ENCODE results near the gene FANCL. TPM values are rescaled to one million over a fixed set of nuclear protein-coding genes. Genes with fewer than 3 reads are reported as not detected.
"Not testable (repeated sequence)": the region's sequence is repeated elsewhere in the genome, so short reads cannot be mapped to it uniquely, and the experiment has no call there.

The FANCL gene
- total RNA-seq, 1 experiment from 2014 or later, result 95.8 TPM

DNA sequence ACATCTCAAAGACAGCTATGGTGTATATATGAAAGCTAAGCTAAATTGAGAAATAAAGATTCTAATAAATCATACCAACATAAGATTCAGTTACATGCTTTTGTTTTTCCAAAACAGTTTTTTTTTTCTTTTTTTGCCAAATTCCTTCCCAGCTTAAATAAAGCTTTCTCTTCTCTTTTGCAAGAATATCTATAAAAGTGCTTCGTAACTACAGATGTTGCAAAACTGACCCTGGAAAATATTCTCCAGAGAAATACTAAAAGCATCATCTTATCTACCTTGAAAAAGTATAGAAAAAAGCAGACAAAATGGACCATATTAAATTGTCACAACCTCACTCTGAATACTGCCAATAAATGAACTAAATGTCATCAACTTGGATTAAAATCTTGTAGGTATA is 38.7 kb downstream of the FANCL start:
- H3K27ac ChIP-seq (ENCODE audit: low read length), result no peak overlapping the region
- no peak overlapping the region for H2AFZ ChIP-seq (ENCODE audit: low read length)
- H3K27me3 ChIP-seq (ENCODE audit: low read length), result no peaks in the 10 kb centered on the region
- no peaks in the 10 kb centered on the region for H3K9me2 ChIP-seq (replicated peaks; ENCODE audit: insufficient read depth, low read length)
- no peaks in the 10 kb centered on the region for H4K20me1 ChIP-seq (ENCODE audit: insufficient read depth, low read depth, low read length)
- H3K4me1 ChIP-seq (ENCODE audit: low read length), result peaks cover 7% of the 10 kb centered on the region
- no peak for DNase-seq
- H3K36me3 ChIP-seq (ENCODE audit: insufficient read depth, low read length), result peaks cover 36% of the 10 kb centered on the region; the same call in 1 of the 2 replicates
- no peak overlapping the region for H3K4me2 ChIP-seq (ENCODE audit: low read depth, low read length, poor library complexity, severe bottlenecking)
- no peak overlapping the region for H3K9ac ChIP-seq (ENCODE audit: low read length)
- H3K79me2 ChIP-seq (ENCODE audit: low read length), result peaks cover 62% of the 10 kb centered on the region
- H3K9me3 ChIP-seq (ENCODE audit: low read length), result no peaks in the 10 kb centered on the region
- no peak overlapping the region for H3K4me3 ChIP-seq (ENCODE audit: low read length)

DNA sequence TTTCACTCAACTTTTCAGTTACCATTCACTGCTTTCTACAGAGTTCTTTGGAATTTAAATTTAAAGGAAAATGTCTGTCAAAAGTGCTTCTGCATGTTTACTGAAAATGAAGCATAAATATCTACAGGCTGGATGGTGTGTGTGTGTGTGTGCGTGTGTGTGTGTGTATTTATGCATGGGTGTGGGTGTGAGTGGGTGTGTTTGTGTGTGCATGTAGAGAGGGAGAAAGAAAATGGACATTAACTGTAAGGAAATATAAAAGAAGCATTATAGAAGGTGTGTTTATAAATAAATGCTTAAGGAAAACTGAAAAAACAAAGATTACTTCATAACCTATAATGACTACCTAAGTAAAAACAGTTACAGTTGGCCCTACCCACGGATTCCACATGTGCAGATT is 43.2 kb downstream of the FANCL start:
- Histone ChIP-seq H3K4me1 (ENCODE audit: low read length) (peaks cover 7% of the 10 kb centered on the region), H3K4me3 (ENCODE audit: low read length) (no peak overlapping the region), H3K9ac (ENCODE audit: low read length) (no peak overlapping the region), H3K36me3 (ENCODE audit: insufficient read depth, low read length) (peaks cover 27% of the 10 kb centered on the region; the same call in 1 of the 2 replicates), H3K27ac (ENCODE audit: low read length) (no peak overlapping the region), H3K9me2 (replicated peaks; ENCODE audit: insufficient read depth, low read length) (no peaks in the 10 kb centered on the region), H3K79me2 (ENCODE audit: low read length) (peaks cover 42% of the 10 kb centered on the region), H4K20me1 (ENCODE audit: insufficient read depth, low read depth, low read length) (no peaks in the 10 kb centered on the region), H3K9me3 (ENCODE audit: low read length) (no peaks in the 10 kb centered on the region), H3K27me3 (ENCODE audit: low read length) (no peaks in the 10 kb centered on the region), H3K4me2 (ENCODE audit: low read depth, low read length, poor library complexity, severe bottlenecking) (no peak overlapping the region), H2AFZ (ENCODE audit: low read length) (no peak overlapping the region)
- no peak for DNase-seq

DNA sequence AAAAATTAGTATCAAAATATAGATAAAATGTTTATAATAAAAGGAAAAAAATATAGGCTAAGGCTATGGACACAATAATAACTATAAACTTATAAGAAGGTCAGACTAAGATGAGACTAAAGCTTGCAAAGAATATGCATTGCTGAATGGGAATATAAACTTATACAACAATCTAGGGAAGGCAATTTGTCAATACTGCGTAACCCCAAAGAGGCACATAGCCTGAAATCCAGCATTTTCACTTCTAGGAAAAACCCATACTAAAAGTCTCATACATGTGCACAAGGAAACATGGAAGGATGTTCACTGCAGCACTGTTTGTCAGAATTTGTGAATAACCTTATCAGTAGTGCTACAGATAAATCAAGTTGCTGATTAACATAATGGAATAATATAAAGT is 45.5 kb downstream of the FANCL start:
- Histone ChIP-seq H3K79me2 (ENCODE audit: low read length) (peaks cover 39% of the 10 kb centered on the region), H3K4me2 (ENCODE audit: low read depth, low read length, poor library complexity, severe bottlenecking) (no peak overlapping the region), H3K9me2 (replicated peaks; ENCODE audit: insufficient read depth, low read length) (no peaks in the 10 kb centered on the region), H3K4me3 (ENCODE audit: low read length) (no peak overlapping the region), H3K9me3 (ENCODE audit: low read length) (no peaks in the 10 kb centered on the region), H3K9ac (ENCODE audit: low read length) (no peak overlapping the region), H3K36me3 (ENCODE audit: insufficient read depth, low read length) (peaks cover 22% of the 10 kb centered on the region; the same call in 1 of the 2 replicates), H3K27me3 (ENCODE audit: low read length) (no peaks in the 10 kb centered on the region), H3K4me1 (ENCODE audit: low read length) (peaks cover 7% of the 10 kb centered on the region), H2AFZ (ENCODE audit: low read length) (no peak overlapping the region), H3K27ac (ENCODE audit: low read length) (no peak overlapping the region), H4K20me1 (ENCODE audit: insufficient read depth, low read depth, low read length) (no peaks in the 10 kb centered on the region)
- DNase-seq, result no peak

DNA sequence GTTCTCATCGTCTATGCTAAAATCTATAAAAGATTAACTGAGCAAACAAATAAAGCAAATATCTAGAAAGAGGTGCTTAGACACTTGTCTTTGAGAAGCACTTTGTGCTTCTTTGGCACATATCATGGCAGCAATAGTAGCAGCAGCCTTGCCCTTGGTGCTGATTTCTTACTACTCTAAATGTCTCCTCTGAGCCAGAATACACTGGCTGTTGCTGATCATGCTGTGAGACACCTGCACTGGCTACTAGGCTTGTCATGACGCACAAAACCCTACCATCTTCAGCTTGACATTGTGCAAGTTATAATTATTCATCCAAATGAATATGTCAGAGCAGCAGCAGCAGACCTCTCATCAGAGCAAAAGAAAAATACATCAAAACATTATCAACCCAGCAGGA is 46.7 kb downstream of the FANCL start:
- no peak overlapping the region for H3K4me3 ChIP-seq (ENCODE audit: low read length)
- H3K9me3 ChIP-seq (ENCODE audit: low read length), result no peaks in the 10 kb centered on the region
- H3K9ac ChIP-seq (ENCODE audit: low read length), result no peak overlapping the region
- no peak overlapping the region for H3K4me2 ChIP-seq (ENCODE audit: low read depth, low read length, poor library complexity, severe bottlenecking)
- no peaks in the 10 kb centered on the region for H3K27me3 ChIP-seq (ENCODE audit: low read length)
- peaks cover 19% of the 10 kb centered on the region; the same call in 1 of the 2 replicates for H3K36me3 ChIP-seq (ENCODE audit: insufficient read depth, low read length)
- DNase-seq, result no peak
- no peaks in the 10 kb centered on the region for H3K4me1 ChIP-seq (ENCODE audit: low read length)
- H3K9me2 ChIP-seq (replicated peaks; ENCODE audit: insufficient read depth, low read length), result no peaks in the 10 kb centered on the region
- no peaks in the 10 kb centered on the region for H4K20me1 ChIP-seq (ENCODE audit: insufficient read depth, low read depth, low read length)
- H3K27ac ChIP-seq (ENCODE audit: low read length), result no peak overlapping the region
- H3K79me2 ChIP-seq (ENCODE audit: low read length), result peaks cover 29% of the 10 kb centered on the region
- no peak overlapping the region for H2AFZ ChIP-seq (ENCODE audit: low read length)

DNA sequence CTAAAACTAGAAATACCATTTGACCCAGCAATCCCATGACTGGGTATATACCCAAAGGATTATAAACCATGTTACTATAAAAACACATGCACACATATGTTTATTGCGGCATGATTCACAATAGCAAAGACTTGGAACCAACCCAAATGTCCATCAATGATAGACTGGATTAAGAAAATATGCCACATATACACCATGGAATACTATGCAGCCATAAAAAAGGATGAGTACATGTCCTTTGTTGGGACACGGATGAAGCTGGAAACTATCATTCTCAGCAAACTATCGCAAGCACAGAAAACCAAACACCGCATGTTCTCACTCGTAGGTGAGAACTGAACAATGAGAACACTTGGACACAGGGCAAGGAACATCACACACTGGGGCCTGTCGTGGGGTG is 54.1 kb downstream of the FANCL start:
- not testable (repeated sequence) for H3K9ac ChIP-seq (ENCODE audit: low read length); DNase-seq; H3K4me3 ChIP-seq (ENCODE audit: low read length); H3K27me3 ChIP-seq (ENCODE audit: low read length); H3K9me2 ChIP-seq (replicated peaks; ENCODE audit: insufficient read depth, low read length); H2AFZ ChIP-seq (ENCODE audit: low read length); H4K20me1 ChIP-seq (ENCODE audit: insufficient read depth, low read depth, low read length); H3K9me3 ChIP-seq (ENCODE audit: low read length); H3K4me2 ChIP-seq (ENCODE audit: low read depth, low read length, poor library complexity, severe bottlenecking); H3K27ac ChIP-seq (ENCODE audit: low read length); H3K4me1 ChIP-seq (ENCODE audit: low read length)
- Histone ChIP-seq H3K79me2 (ENCODE audit: low read length) (peaks cover 15% of the 10 kb centered on the region), H3K36me3 (ENCODE audit: insufficient read depth, low read length) (peaks cover 36% of the 10 kb centered on the region; the same call in 1 of the 2 replicates)

DNA sequence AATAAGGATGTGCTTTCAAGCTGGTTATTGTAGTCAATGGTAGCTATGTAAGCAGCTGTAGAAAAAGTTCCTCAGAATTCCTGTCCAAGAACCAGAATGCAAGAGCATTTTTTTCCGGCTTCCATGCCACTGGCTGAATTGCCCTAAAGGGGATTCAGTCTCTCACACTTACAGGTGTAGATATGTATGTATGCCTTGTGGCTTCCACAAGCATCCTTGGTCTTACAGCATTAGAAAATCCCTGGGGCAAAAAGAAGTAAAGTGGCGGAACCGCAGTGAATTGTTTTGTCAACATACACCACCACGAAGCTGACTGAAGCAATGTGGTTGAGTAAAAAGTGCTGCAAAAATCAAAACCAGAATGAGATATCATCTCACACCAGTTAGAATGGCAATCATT is 54.6 kb downstream of the FANCL start:
- no peak overlapping the region for H3K9ac ChIP-seq (ENCODE audit: low read length)
- H3K4me2 ChIP-seq (ENCODE audit: low read depth, low read length, poor library complexity, severe bottlenecking), result no peak overlapping the region
- H3K36me3 ChIP-seq (ENCODE audit: insufficient read depth, low read length), result peaks cover 37% of the 10 kb centered on the region
- H3K79me2 ChIP-seq (ENCODE audit: low read length), result peaks cover 16% of the 10 kb centered on the region; the same call in 1 of the 2 replicates
- H2AFZ ChIP-seq (ENCODE audit: low read length), result no peak overlapping the region
- DNase-seq, result no peak
- H3K4me1 ChIP-seq (ENCODE audit: low read length), result no peaks in the 10 kb centered on the region
- no peak overlapping the region for H3K4me3 ChIP-seq (ENCODE audit: low read length)
- H3K9me2 ChIP-seq (replicated peaks; ENCODE audit: insufficient read depth, low read length), result no peaks in the 10 kb centered on the region
- H3K27ac ChIP-seq (ENCODE audit: low read length), result no peak overlapping the region
- H3K27me3 ChIP-seq (ENCODE audit: low read length), result no peaks in the 10 kb centered on the region
- H3K9me3 ChIP-seq (ENCODE audit: low read length), result no peaks in the 10 kb centered on the region; the same call in 1 of the 2 replicates
- no peaks in the 10 kb centered on the region for H4K20me1 ChIP-seq (ENCODE audit: insufficient read depth, low read depth, low read length)

DNA sequence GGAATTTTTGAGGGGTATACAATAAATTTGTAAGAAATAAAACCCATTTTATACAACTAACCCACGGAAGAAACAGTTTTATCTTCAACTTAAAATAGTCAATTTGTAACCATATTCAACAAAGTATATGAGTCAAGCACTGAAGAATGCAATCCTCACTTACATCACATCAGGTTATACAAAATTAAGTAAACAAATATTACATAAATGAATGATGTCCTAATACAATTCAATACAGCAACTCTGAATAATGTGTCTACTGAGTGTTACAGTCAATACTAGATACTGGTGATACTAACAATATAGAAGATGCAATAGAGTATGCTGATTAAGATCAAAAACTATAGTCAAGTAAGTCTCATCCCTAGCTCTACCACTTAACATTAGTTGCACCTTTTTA is 58.6 kb downstream of the FANCL start:
- no peaks in the 10 kb centered on the region for H4K20me1 ChIP-seq (ENCODE audit: insufficient read depth, low read depth, low read length)
- no peak overlapping the region for H3K4me2 ChIP-seq (ENCODE audit: low read depth, low read length, poor library complexity, severe bottlenecking)
- H3K79me2 ChIP-seq (ENCODE audit: low read length), result peaks cover 28% of the 10 kb centered on the region
- no peak for DNase-seq
- H3K9me3 ChIP-seq (ENCODE audit: low read length), result peaks cover 5% of the 10 kb centered on the region
- H3K4me3 ChIP-seq (ENCODE audit: low read length), result no peak overlapping the region
- no peaks in the 10 kb centered on the region for H3K27me3 ChIP-seq (ENCODE audit: low read length)
- no peak overlapping the region for H3K27ac ChIP-seq (ENCODE audit: low read length)
- peaks cover 28% of the 10 kb centered on the region for H3K36me3 ChIP-seq (ENCODE audit: insufficient read depth, low read length)
- no peak overlapping the region for H2AFZ ChIP-seq (ENCODE audit: low read length)
- no peaks in the 10 kb centered on the region for H3K9me2 ChIP-seq (replicated peaks; ENCODE audit: insufficient read depth, low read length)
- H3K9ac ChIP-seq (ENCODE audit: low read length), result no peak overlapping the region
- H3K4me1 ChIP-seq (ENCODE audit: low read length), result no peaks in the 10 kb centered on the region

DNA sequence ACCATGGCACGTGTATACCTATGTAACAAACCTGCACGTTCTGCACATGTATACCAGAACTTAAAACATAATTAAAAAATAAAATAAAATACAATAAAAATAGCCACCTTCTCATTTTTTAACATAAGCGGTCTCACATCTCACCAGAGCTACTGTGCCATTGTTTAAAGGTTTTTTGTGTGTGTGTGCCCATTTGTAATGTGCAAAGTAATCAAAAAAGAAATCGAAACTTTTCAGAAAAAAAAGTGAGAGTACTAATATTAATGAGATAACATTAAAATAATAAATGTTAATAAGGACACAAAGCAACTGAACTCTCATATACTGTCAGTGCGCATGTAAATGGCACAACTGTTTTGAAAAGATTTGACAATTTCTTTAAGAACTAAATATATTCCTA is 60.5 kb downstream of the FANCL start:
- no peak for DNase-seq
- Histone ChIP-seq H3K9me2 (replicated peaks; ENCODE audit: insufficient read depth, low read length) (no peaks in the 10 kb centered on the region), H3K36me3 (ENCODE audit: insufficient read depth, low read length) (peaks cover 23% of the 10 kb centered on the region), H3K9ac (ENCODE audit: low read length) (no peak overlapping the region), H3K27ac (ENCODE audit: low read length) (no peak overlapping the region), H3K4me1 (ENCODE audit: low read length) (no peaks in the 10 kb centered on the region), H3K27me3 (ENCODE audit: low read length) (no peaks in the 10 kb centered on the region), H2AFZ (ENCODE audit: low read length) (no peak overlapping the region), H3K4me2 (ENCODE audit: low read depth, low read length, poor library complexity, severe bottlenecking) (no peak overlapping the region), H4K20me1 (ENCODE audit: insufficient read depth, low read depth, low read length) (no peaks in the 10 kb centered on the region), H3K79me2 (ENCODE audit: low read length) (peaks cover 26% of the 10 kb centered on the region), H3K9me3 (ENCODE audit: low read length) (peaks cover 5% of the 10 kb centered on the region), H3K4me3 (ENCODE audit: low read length) (no peak overlapping the region)

DNA sequence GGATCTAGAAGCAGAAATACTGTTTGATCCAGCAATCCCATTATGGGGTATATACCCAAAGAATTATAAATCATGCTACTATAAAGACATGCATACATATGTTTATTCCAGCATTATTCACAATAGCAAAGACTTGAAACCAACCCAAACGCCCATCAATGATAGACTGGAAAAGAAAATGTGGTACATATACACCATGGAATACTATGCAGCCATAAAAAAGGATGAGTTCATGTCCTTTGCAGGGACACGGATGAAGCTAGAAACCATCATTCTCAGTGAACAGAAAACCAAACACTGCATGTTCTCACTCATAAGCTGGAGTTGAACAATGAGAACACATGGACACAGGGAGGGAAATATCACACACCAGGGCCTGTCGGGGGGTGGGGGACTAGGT is 61.0 kb downstream of the FANCL start:
- not testable (repeated sequence) for H3K4me1 ChIP-seq (ENCODE audit: low read length); H4K20me1 ChIP-seq (ENCODE audit: insufficient read depth, low read depth, low read length); H3K9me2 ChIP-seq (replicated peaks; ENCODE audit: insufficient read depth, low read length); H3K4me3 ChIP-seq (ENCODE audit: low read length); H3K9ac ChIP-seq (ENCODE audit: low read length); H3K27me3 ChIP-seq (ENCODE audit: low read length); H3K9me3 ChIP-seq (ENCODE audit: low read length); H3K4me2 ChIP-seq (ENCODE audit: low read depth, low read length, poor library complexity, severe bottlenecking); H2AFZ ChIP-seq (ENCODE audit: low read length); DNase-seq; H3K27ac ChIP-seq (ENCODE audit: low read length)
- H3K36me3 ChIP-seq (ENCODE audit: insufficient read depth, low read length), result peaks cover 23% of the 10 kb centered on the region
- H3K79me2 ChIP-seq (ENCODE audit: low read length), result peaks cover 26% of the 10 kb centered on the region
